Calu3 (cell line): ENCODE data around the gene RAP1B. TPM values are rescaled to one million over a fixed set of nuclear protein-coding genes. Genes with fewer than 3 reads are reported as not detected.

Experiments used
- BruUV-seq: library from RNA; stranded (reverse); fragments of 400-500 nt; replicated peaks from 2 replicates; lab custom pipeline; 2021; lab: Mats Ljungman, UMichigan
- CTCF ChIA-PET: fragments of 300-600 bp; sonication (Branson Sonifier 250); formaldehyde crosslinking; loops from one replicate; lab custom pipeline; 2022; ENCODE audit warnings: antibody characterized with exemption; lab: Charles Lee
- DNase-seq: peaks from one replicate; pipeline ENCODE4 v3.0.0; 2022
- H3K27ac Mint-ChIP-seq: one replicate; pipeline ENCODE4 v1.8.0; 2022; ENCODE audit warnings: mixed read lengths; ENCODE audit not compliant: unreplicated experiment
- H3K27me3 Mint-ChIP-seq: one replicate; pipeline ENCODE4 v1.8.0; 2022; ENCODE audit warnings: mixed read lengths; ENCODE audit not compliant: unreplicated experiment
- H3K36me3 Mint-ChIP-seq: one replicate; pipeline ENCODE4 v1.8.0; 2022; ENCODE audit warnings: mild to moderate bottlenecking, moderate library complexity, mixed read lengths; ENCODE audit not compliant: insufficient read depth, unreplicated experiment
- H3K4me1 Mint-ChIP-seq: one replicate; pipeline ENCODE4 v1.8.0; 2022; ENCODE audit warnings: mild to moderate bottlenecking, low read depth, mixed read lengths; ENCODE audit not compliant: unreplicated experiment
- H3K4me3 Mint-ChIP-seq: one replicate; pipeline ENCODE4 v1.8.0; 2022; ENCODE audit warnings: mild to moderate bottlenecking, low read depth, moderate library complexity, mixed read lengths; ENCODE audit not compliant: unreplicated experiment
- H3K9me3 Mint-ChIP-seq: one replicate; pipeline ENCODE4 v1.8.0; 2022; ENCODE audit warnings: low read depth, mixed read lengths; ENCODE audit not compliant: unreplicated experiment
- intact Hi-C: fragments of 100-400 bp; cut with micrococcal nuclease; formaldehyde crosslinking; loops from one replicate; pipeline ENCODE4 v1.10.0; 2022; ENCODE audit not compliant: unreplicated experiment
- total RNA-seq: library from RNA; stranded (reverse); gene quantifications from 2 replicates; pipeline ENCODE4 v1.2.3, GENCODE V29; 2022
- TF ChIP-seq, protein P1 (sequence below): fragments of 200-600 bp; IDR thresholded peaks from one replicate; pipeline ENCODE4 v1.8.0; 2022; ENCODE audit warnings: antibody characterized with exemption; ENCODE audit not compliant: unreplicated experiment

The RAP1B gene
- total RNA-seq, 1 experiment from 2014 or later: 159 TPM

DNA sequence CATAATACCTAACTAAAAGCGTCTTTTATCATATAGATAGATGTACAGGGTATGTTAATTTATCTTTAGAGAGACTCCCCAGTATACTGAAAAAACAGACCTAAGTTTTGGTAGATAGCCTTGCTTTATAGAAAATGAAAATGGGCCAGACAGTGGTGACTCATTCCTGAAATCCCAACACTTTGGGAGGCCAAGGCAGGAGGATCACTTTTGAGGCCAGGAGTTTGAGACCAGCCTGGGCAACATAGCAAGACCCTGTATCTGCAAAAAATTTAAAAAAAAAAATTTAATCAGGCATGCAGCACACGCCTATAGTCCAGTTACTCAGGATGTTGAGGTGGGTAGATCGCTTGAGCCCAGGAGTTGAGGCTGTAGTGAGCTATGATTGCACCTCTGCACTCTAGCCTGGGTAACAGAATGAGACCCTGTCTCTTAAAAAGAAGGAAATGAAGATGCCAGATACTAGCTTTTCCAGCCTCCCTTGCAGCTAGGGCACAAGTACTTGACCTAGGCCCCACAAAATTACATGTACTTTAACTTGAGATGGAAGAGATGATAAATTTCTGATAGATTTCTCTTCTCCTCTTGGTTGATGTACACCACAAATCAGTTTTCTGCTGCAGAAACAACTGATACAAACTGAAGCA lies 17.1 kb downstream of the RAP1B start:
- Mint-ChIP-seq H3K36me3 (peaks cover 14% of the 10 kb centered on the region), H3K4me1 (peaks cover 26% of the 10 kb centered on the region), H3K27me3 (no peaks in the 10 kb centered on the region), H3K9me3 (peaks cover 3% of the 10 kb centered on the region), H3K4me3 (no peak overlapping the region), H3K27ac (no peak overlapping the region)
- DNase-seq: no peak
- BruUV-seq: no TSS peak
- intact Hi-C loops: no loop called here
- CTCF ChIA-PET: no interaction called here
- TF ChIP-seq, protein P1, sequence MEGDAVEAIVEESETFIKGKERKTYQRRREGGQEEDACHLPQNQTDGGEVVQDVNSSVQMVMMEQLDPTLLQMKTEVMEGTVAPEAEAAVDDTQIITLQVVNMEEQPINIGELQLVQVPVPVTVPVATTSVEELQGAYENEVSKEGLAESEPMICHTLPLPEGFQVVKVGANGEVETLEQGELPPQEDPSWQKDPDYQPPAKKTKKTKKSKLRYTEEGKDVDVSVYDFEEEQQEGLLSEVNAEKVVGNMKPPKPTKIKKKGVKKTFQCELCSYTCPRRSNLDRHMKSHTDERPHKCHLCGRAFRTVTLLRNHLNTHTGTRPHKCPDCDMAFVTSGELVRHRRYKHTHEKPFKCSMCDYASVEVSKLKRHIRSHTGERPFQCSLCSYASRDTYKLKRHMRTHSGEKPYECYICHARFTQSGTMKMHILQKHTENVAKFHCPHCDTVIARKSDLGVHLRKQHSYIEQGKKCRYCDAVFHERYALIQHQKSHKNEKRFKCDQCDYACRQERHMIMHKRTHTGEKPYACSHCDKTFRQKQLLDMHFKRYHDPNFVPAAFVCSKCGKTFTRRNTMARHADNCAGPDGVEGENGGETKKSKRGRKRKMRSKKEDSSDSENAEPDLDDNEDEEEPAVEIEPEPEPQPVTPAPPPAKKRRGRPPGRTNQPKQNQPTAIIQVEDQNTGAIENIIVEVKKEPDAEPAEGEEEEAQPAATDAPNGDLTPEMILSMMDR: no peak

DNA sequence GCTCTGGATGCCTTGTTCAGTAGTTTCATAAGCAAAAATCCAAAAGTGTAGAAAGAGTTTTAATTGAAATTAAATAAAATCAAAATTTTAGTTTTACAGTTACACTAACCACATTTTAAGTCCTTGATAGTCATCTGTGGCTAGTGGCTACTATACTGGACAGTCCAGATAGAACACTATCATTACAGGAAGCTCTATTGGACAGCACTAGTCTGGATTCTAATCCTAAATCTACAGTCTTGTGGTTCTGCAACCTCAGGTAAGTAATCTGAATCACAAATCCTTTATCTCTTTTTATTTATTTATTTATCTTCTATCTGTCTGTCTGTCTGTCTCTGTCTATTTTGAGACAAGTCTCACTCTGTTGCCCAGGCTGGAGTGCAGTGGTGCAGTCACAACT lies 18.0 kb downstream of the RAP1B start:
- H3K36me3 Mint-ChIP-seq: peaks cover 14% of the 10 kb centered on the region
- peaks cover 35% of the 10 kb centered on the region for H3K4me1 Mint-ChIP-seq
- intact Hi-C loops: no loop called here
- BruUV-seq: no TSS peak
- TF ChIP-seq, protein P1: no peak
- H3K9me3 Mint-ChIP-seq: peaks cover 3% of the 10 kb centered on the region
- no peak overlapping the region for H3K4me3 Mint-ChIP-seq
- no peak for DNase-seq
- no peak overlapping the region for H3K27ac Mint-ChIP-seq
- CTCF ChIA-PET: interaction anchor here (0.6 kb wide), 1 partner anchor 271 kb away, joined by 5 read pairs; no protein-coding TSS in a partner anchor
- no peaks in the 10 kb centered on the region for H3K27me3 Mint-ChIP-seq

DNA sequence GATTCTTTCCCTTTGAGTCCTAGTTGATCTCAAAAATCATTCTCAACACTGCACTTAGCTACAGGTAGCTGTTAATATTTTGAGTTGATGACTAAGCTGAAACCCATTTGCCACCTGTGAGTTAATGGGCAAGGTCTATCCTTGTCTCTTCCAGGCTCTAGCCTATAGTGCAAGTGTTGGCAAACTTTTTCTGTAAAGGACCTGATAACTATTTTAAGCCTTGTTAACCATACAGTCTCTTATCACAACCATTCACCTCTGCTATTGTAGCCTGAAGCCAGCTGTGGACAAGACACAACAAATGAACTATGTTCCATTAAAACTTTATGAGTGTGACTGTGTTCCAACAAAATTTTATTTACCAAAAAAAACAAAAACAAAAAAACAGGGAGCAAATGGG lies 19.4 kb downstream of the RAP1B start:
- CTCF ChIA-PET: interaction anchor here (0.8 kb wide), 1 partner anchor 9 kb away, joined by 3 read pairs; no protein-coding TSS in a partner anchor
- Mint-ChIP-seq H3K27me3 (no peaks in the 10 kb centered on the region), H3K4me1 (peaks cover 48% of the 10 kb centered on the region), H3K4me3 (no peak overlapping the region), H3K36me3 (peaks cover 14% of the 10 kb centered on the region), H3K9me3 (peaks cover 3% of the 10 kb centered on the region), H3K27ac (no peak overlapping the region)
- no TSS peak for BruUV-seq
- intact Hi-C loops: no loop called here
- TF ChIP-seq, protein P1: no peak
- DNase-seq: no peak

DNA sequence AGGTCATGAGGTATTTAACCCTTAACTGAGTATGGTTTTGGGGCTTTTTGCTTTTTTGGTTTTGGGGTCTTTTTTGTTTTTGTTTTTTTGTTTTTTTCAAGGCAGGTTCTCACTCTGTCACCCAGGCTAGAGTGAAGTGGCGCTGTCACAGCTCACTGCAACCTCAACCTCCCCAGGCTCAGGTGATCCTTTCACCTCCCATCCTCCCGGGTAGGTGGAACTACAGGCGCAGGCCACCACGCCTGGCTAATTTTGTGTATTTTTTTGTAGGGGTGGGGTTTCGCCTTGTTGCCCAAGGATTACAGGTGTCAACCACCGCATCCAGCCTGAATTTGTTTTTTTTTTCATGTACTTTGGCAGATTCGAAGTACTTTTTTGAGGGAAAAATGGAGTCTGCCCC lies 19.9 kb downstream of the RAP1B start:
- no peak overlapping the region for H3K27ac Mint-ChIP-seq
- intact Hi-C loops: no loop called here

More for the DNA sequence above, 19.9 kb downstream of the RAP1B start:
- Mint-ChIP-seq H3K4me3 (no peak overlapping the region), H3K27me3 (no peaks in the 10 kb centered on the region), H3K4me1 (peaks cover 48% of the 10 kb centered on the region), H3K36me3 (peaks cover 14% of the 10 kb centered on the region), H3K9me3 (peaks cover 3% of the 10 kb centered on the region)
- TF ChIP-seq, protein P1: no peak
- DNase-seq: no peak
- BruUV-seq: no TSS peak
- CTCF ChIA-PET: interaction anchor here (0.8 kb wide), 1 partner anchor 8 kb away, joined by 3 read pairs; no protein-coding TSS in a partner anchor
